ENCODE results near the gene YY1.
A peak's percentile ranks its signal among the peaks of the same experiment; 100 is the strongest.
"Not testable (repeated sequence)": the region's sequence is repeated elsewhere in the genome, so short reads cannot be mapped to it uniquely, and the experiment has no call there.

Gene YY1

GRCh38 chr14:100215330-100215885 is 23.5 kb upstream of the YY1 start:
- Histone ChIP-seq H3K4me1 (ENCODE audit: insufficient read depth, low read length) (peaks cover 6% of the 10 kb centered on the region), H3K4me3 (ENCODE audit: low read depth in 1 of 2, low read length in 2 of 2) (no peak overlapping the region), H3K9ac (ENCODE audit: low read length) (no peak overlapping the region), H3K36me3 (ENCODE audit: insufficient read depth, low read length) (no peaks in the 10 kb centered on the region), H3K27ac (ENCODE audit: low read depth, low read length) (no peak overlapping the region), H3K9me3 (ENCODE audit: low read length) (no peaks in the 10 kb centered on the region), H3K27me3 (ENCODE audit: control insufficient read depth in 1 of 2, insufficient read depth in 2 of 2, low read length in 2 of 2) (no peaks in the 10 kb centered on the region)

GRCh38 chr14:100219126-100219785 is 19.7 kb upstream of the YY1 start:
- Histone ChIP-seq H3K4me1 (ENCODE audit: insufficient read depth, low read length) (peaks cover 14% of the 10 kb centered on the region), H3K4me3 (ENCODE audit: low read depth in 1 of 2, low read length in 2 of 2) (no peak overlapping the region), H3K27me3 (ENCODE audit: control insufficient read depth in 1 of 2, insufficient read depth in 2 of 2, low read length in 2 of 2) (no peaks in the 10 kb centered on the region), H3K9ac (ENCODE audit: low read length) (no peak overlapping the region), H3K9me3 (ENCODE audit: low read length) (no peaks in the 10 kb centered on the region), H3K36me3 (ENCODE audit: insufficient read depth, low read length) (no peaks in the 10 kb centered on the region), H3K27ac (ENCODE audit: low read depth, low read length) (no peak overlapping the region)

GRCh38 chr14:100221533-100222223 is 17.3 kb upstream of the YY1 start:
- Histone ChIP-seq H3K9me3 (ENCODE audit: low read length) (no peaks in the 10 kb centered on the region), H3K4me3 (ENCODE audit: low read depth in 1 of 2, low read length in 2 of 2) (peak overlapping the region; percentile 73 to 85), H3K27me3 (ENCODE audit: control insufficient read depth in 1 of 2, insufficient read depth in 2 of 2, low read length in 2 of 2) (no peaks in the 10 kb centered on the region), H3K27ac (ENCODE audit: low read depth, low read length) (peak overlapping the region; percentile 58), H3K9ac (ENCODE audit: low read length) (peak overlapping the region; percentile 35), H3K4me1 (ENCODE audit: insufficient read depth, low read length) (peaks cover 9% of the 10 kb centered on the region), H3K36me3 (ENCODE audit: insufficient read depth, low read length) (no peaks in the 10 kb centered on the region)

- no peaks in the 10 kb centered on the region for H3K36me3 ChIP-seq (ENCODE audit: insufficient read depth, low read length)
- peaks cover 9% of the 10 kb centered on the region for H3K4me1 ChIP-seq (ENCODE audit: insufficient read depth, low read length)
- no peaks in the 10 kb centered on the region for H3K27me3 ChIP-seq (ENCODE audit: control insufficient read depth in 1 of 2, insufficient read depth in 2 of 2, low read length in 2 of 2)
- peak overlapping the region; percentile 58 for H3K27ac ChIP-seq (ENCODE audit: low read depth, low read length)
- no peaks in the 10 kb centered on the region for H3K9me3 ChIP-seq (ENCODE audit: low read length)
- peak overlapping the region; percentile 73 to 85 for H3K4me3 ChIP-seq (ENCODE audit: low read depth in 1 of 2, low read length in 2 of 2)
- no peak overlapping the region for H3K9ac ChIP-seq (ENCODE audit: low read length)
These were observed 16.5 kb upstream of the YY1 start for GRCh38 chr14:100222224-100223093.

- Histone ChIP-seq H3K4me1 (ENCODE audit: insufficient read depth, low read length) (peaks cover 9% of the 10 kb centered on the region), H3K27ac (ENCODE audit: low read depth, low read length) (no peak overlapping the region), H3K4me3 (ENCODE audit: low read depth in 1 of 2, low read length in 2 of 2) (no peak overlapping the region), H3K9ac (ENCODE audit: low read length) (no peak overlapping the region), H3K27me3 (ENCODE audit: control insufficient read depth in 1 of 2, insufficient read depth in 2 of 2, low read length in 2 of 2) (no peaks in the 10 kb centered on the region), H3K36me3 (ENCODE audit: insufficient read depth, low read length) (no peaks in the 10 kb centered on the region), H3K9me3 (ENCODE audit: low read length) (no peaks in the 10 kb centered on the region)
These were observed 15.4 kb upstream of the YY1 start for GRCh38 chr14:100223332-100224201.

- no peak overlapping the region for H3K27ac ChIP-seq (ENCODE audit: low read depth, low read length)
- no peak overlapping the region for H3K4me3 ChIP-seq (ENCODE audit: low read depth in 1 of 2, low read length in 2 of 2)
- H3K27me3 ChIP-seq (ENCODE audit: control insufficient read depth in 1 of 2, insufficient read depth in 2 of 2, low read length in 2 of 2), result no peaks in the 10 kb centered on the region
- no peak overlapping the region for H3K9ac ChIP-seq (ENCODE audit: low read length)
- peaks cover 9% of the 10 kb centered on the region for H3K4me1 ChIP-seq (ENCODE audit: insufficient read depth, low read length)
- H3K9me3 ChIP-seq (ENCODE audit: low read length), result no peaks in the 10 kb centered on the region
- no peaks in the 10 kb centered on the region for H3K36me3 ChIP-seq (ENCODE audit: insufficient read depth, low read length)
These were observed 14.6 kb upstream of the YY1 start for GRCh38 chr14:100224229-100224866.

GRCh38 chr14:100225169-100225568 is 13.8 kb upstream of the YY1 start:
- Histone ChIP-seq H3K9ac (ENCODE audit: low read length) (no peak overlapping the region), H3K27me3 (ENCODE audit: control insufficient read depth in 1 of 2, insufficient read depth in 2 of 2, low read length in 2 of 2) (no peaks in the 10 kb centered on the region), H3K4me3 (ENCODE audit: low read depth in 1 of 2, low read length in 2 of 2) (no peak overlapping the region), H3K4me1 (ENCODE audit: insufficient read depth, low read length) (peaks cover 9% of the 10 kb centered on the region), H3K27ac (ENCODE audit: low read depth, low read length) (no peak overlapping the region), H3K9me3 (ENCODE audit: low read length) (no peaks in the 10 kb centered on the region), H3K36me3 (ENCODE audit: insufficient read depth, low read length) (no peaks in the 10 kb centered on the region)

GRCh38 chr14:100230361-100230760 is 8.6 kb upstream of the YY1 start:
- Histone ChIP-seq H3K9me3 (ENCODE audit: low read length) (no peaks in the 10 kb centered on the region), H3K27me3 (ENCODE audit: control insufficient read depth in 1 of 2, insufficient read depth in 2 of 2, low read length in 2 of 2) (no peaks in the 10 kb centered on the region), H3K27ac (ENCODE audit: low read depth, low read length) (no peak overlapping the region), H3K4me1 (ENCODE audit: insufficient read depth, low read length) (no peaks in the 10 kb centered on the region), H3K4me3 (ENCODE audit: low read depth in 1 of 2, low read length in 2 of 2) (no peak overlapping the region), H3K36me3 (ENCODE audit: insufficient read depth, low read length) (no peaks in the 10 kb centered on the region), H3K9ac (ENCODE audit: low read length) (no peak overlapping the region)

- Histone ChIP-seq H3K9ac (ENCODE audit: low read length) (no peak overlapping the region), H3K27ac (ENCODE audit: low read depth, low read length) (no peak overlapping the region), H3K9me3 (ENCODE audit: low read length) (no peaks in the 10 kb centered on the region), H3K4me3 (ENCODE audit: low read depth in 1 of 2, low read length in 2 of 2) (no peak overlapping the region), H3K27me3 (ENCODE audit: control insufficient read depth in 1 of 2, insufficient read depth in 2 of 2, low read length in 2 of 2) (no peaks in the 10 kb centered on the region), H3K36me3 (ENCODE audit: insufficient read depth, low read length) (no peaks in the 10 kb centered on the region), H3K4me1 (ENCODE audit: insufficient read depth, low read length) (peaks cover 14% of the 10 kb centered on the region)
These were observed 4.4 kb upstream of the YY1 start for GRCh38 chr14:100234511-100234910.

GRCh38 chr14:100236271-100236818 is 2.6 kb upstream of the YY1 start:
- H3K4me3 ChIP-seq (ENCODE audit: low read depth in 1 of 2, low read length in 2 of 2); H3K9me3 ChIP-seq (ENCODE audit: low read length); H3K27ac ChIP-seq (ENCODE audit: low read depth, low read length); H3K36me3 ChIP-seq (ENCODE audit: insufficient read depth, low read length); H3K27me3 ChIP-seq (ENCODE audit: control insufficient read depth in 1 of 2, insufficient read depth in 2 of 2, low read length in 2 of 2); H3K9ac ChIP-seq (ENCODE audit: low read length): not testable (repeated sequence)
- peaks cover 19% of the 10 kb centered on the region for H3K4me1 ChIP-seq (ENCODE audit: insufficient read depth, low read length)
